SU-DHL-6 (cell line): Measurements from ENCODE around the gene SLC6A8.

Experiments
- H2AFZ ChIP-seq: fragments of 200-600 bp; sonication (generic); 2 replicates; pipeline ENCODE4 v1.6.1; 2014; ENCODE audit warnings: low read depth, mild to moderate bottlenecking, moderate library complexity, mixed read lengths, antibody characterized with exemption, low read length; ENCODE audit not compliant: severe bottlenecking
- H3F3A ChIP-seq: fragments of 200-600 bp; shearing (Covaris generic); 2 replicates; pipeline ENCODE4 v1.6.0; 2016; ENCODE audit warnings: antibody characterized with exemption, mild to moderate bottlenecking; ENCODE audit not compliant: insufficient read depth
- H3K27ac ChIP-seq: fragments of 200-600 bp; sonication (generic); 2 replicates; pipeline ENCODE4 v1.5.1; 2016; ENCODE audit warnings: low read depth, mild to moderate bottlenecking, low read length, moderate library complexity, mixed read lengths
- H3K27me3 ChIP-seq: fragments of 200-600 bp; sonication (generic), shearing (Covaris generic); 2 replicates; pipeline ENCODE4 v1.6.0; 2014; ENCODE audit warnings: mild to moderate bottlenecking, low read length
- H3K36me3 ChIP-seq: fragments of 200-600 bp; sonication (generic); 2 replicates; pipeline ENCODE4 v1.6.1; 2014; ENCODE audit warnings: mild to moderate bottlenecking, low read length, mixed read lengths
- H3K4me2 ChIP-seq: fragments of 300-600, 200-600 bp; shearing (Covaris generic), sonication (generic); 2 replicates; pipeline ENCODE4 v1.6.0; 2014; ENCODE audit warnings: low read length, low read depth, mild to moderate bottlenecking; ENCODE audit not compliant: poor library complexity, severe bottlenecking
- H3K4me3 ChIP-seq: fragments of 200-600 bp; sonication (generic); 2 replicates; pipeline ENCODE4 v1.5.1; 2014; ENCODE audit warnings: antibody characterized with exemption, low read length, mild to moderate bottlenecking, mixed read lengths; ENCODE audit not compliant: insufficient read depth, poor library complexity, severe bottlenecking
- H3K79me2 ChIP-seq: fragments of 200-600 bp; sonication (generic); 2 replicates; pipeline ENCODE4 v1.6.1; 2014; ENCODE audit warnings: mild to moderate bottlenecking, low read length, moderate library complexity; ENCODE audit not compliant: insufficient read depth
- H3K9ac ChIP-seq: fragments of 200-600 bp; sonication (generic); 2 replicates; pipeline ENCODE4 v1.7.0; 2014; ENCODE audit warnings: mild to moderate bottlenecking, low read length
- H3K9me2 ChIP-seq: fragments of 200-600 bp; sonication (generic); replicated peaks from 2 replicates; pipeline ENCODE4 v1.6.1; 2014; ENCODE audit warnings: low read length; ENCODE audit not compliant: insufficient read depth
- H3K9me3 ChIP-seq: fragments of 200-600 bp; sonication (generic); 2 replicates; pipeline ENCODE4 v1.6.1; 2014; ENCODE audit warnings: low read length, mixed read lengths; ENCODE audit not compliant: insufficient read depth
- H4K20me1 ChIP-seq: fragments of 200-600 bp; sonication (generic); 2 replicates; pipeline ENCODE4 v1.6.1; 2014; ENCODE audit warnings: low read depth, mild to moderate bottlenecking, antibody characterized with exemption, low read length, moderate library complexity, mixed read lengths
- CTCF ChIP-seq: fragments of 200-600 bp; sonication (generic); IDR thresholded peaks from one replicate; pipeline ENCODE4 v1.5.1; 2017; ENCODE audit warnings: antibody characterized with exemption, mild to moderate bottlenecking, low read length, moderate library complexity; ENCODE audit not compliant: insufficient read depth, poor library complexity, severe bottlenecking
- EZH2phosphoT487 ChIP-seq: fragments of 200-600 bp; sonication (generic), shearing (Covaris generic); conservative IDR thresholded peaks from 2 replicates; pipeline ENCODE4 v1.6.1; 2018; ENCODE audit warnings: mild to moderate bottlenecking, antibody characterized with exemption, low read length, moderate library complexity, mixed read lengths

Gene SLC6A8

GRCh38 chrX:153639177-153640044 lies 48.3 kb upstream of the SLC6A8 start:
- Histone ChIP-seq H3F3A (no peaks in the 10 kb centered on the region), H3K4me2 (no peak overlapping the region), H3K4me3 (no peak overlapping the region), H3K27ac (no peak overlapping the region), H4K20me1 (no peaks in the 10 kb centered on the region), H3K79me2 (no peaks in the 10 kb centered on the region), H3K27me3 (no peaks in the 10 kb centered on the region), H3K9ac (no peak overlapping the region), H3K9me2 (no peaks in the 10 kb centered on the region), H2AFZ (no peak overlapping the region), H3K9me3 (no peaks in the 10 kb centered on the region), H3K36me3 (no peaks in the 10 kb centered on the region)
- TF ChIP-seq CTCF (no peak), EZH2phosphoT487 (no peak)

GRCh38 chrX:153640045-153640686 lies 47.6 kb upstream of the SLC6A8 start:
- Histone ChIP-seq H3K9me3 (no peaks in the 10 kb centered on the region), H3K27me3 (no peaks in the 10 kb centered on the region), H3K4me3 (no peak overlapping the region), H3K9me2 (no peaks in the 10 kb centered on the region), H3K4me2 (no peak overlapping the region), H3K36me3 (no peaks in the 10 kb centered on the region), H3K9ac (no peak overlapping the region), H4K20me1 (no peaks in the 10 kb centered on the region), H3K27ac (no peak overlapping the region), H3K79me2 (no peaks in the 10 kb centered on the region), H2AFZ (no peak overlapping the region), H3F3A (no peaks in the 10 kb centered on the region)
- TF ChIP-seq CTCF (no peak), EZH2phosphoT487 (no peak)

- H3K9me3 ChIP-seq = no peaks in the 10 kb centered on the region
- H3K9me2 ChIP-seq = no peaks in the 10 kb centered on the region
- no peaks in the 10 kb centered on the region for H3K27me3 ChIP-seq
- no peaks in the 10 kb centered on the region for H4K20me1 ChIP-seq
- H3K27ac ChIP-seq = no peak overlapping the region
- H3K79me2 ChIP-seq = no peaks in the 10 kb centered on the region
- H3K9ac ChIP-seq = no peak overlapping the region
- H3K4me3 ChIP-seq = no peak overlapping the region
- H3K36me3 ChIP-seq = no peaks in the 10 kb centered on the region
- H3K4me2 ChIP-seq = no peak overlapping the region
- no peaks in the 10 kb centered on the region for H3F3A ChIP-seq
- TF ChIP-seq CTCF (no peak), EZH2phosphoT487 (no peak)
- no peak overlapping the region for H2AFZ ChIP-seq
Measured at GRCh38 chrX:153640736-153641575, 46.8 kb upstream of the SLC6A8 start.
